Trophoblast cell (in vitro differentiated cells and primary cell): ENCODE results near the gene UTP25.

Experiments used
- DNase-seq, 2 donors: peaks; one replicate each; pipeline ENCODE4 v3.0.0-alpha.2; 2016
- H2AFZ ChIP-seq: 2 replicates; pipeline ENCODE4 v1.6.1; 2013; ENCODE audit warnings: low read length, moderate library complexity, mild to moderate bottlenecking; ENCODE audit not compliant: insufficient read depth, poor library complexity
- H2AK5ac ChIP-seq: 2 replicates; pipeline ENCODE4 v1.6.1; 2013; ENCODE audit warnings: mild to moderate bottlenecking, low read length
- H2BK120ac ChIP-seq: 2 replicates; pipeline ENCODE4 v1.6.1; 2013; ENCODE audit warnings: low read length, mild to moderate bottlenecking, moderate library complexity; ENCODE audit not compliant: insufficient read depth, poor library complexity
- H2BK12ac ChIP-seq: 2 replicates; pipeline ENCODE4 v1.6.1; 2013; ENCODE audit warnings: mild to moderate bottlenecking, low read length, moderate library complexity
- H2BK5ac ChIP-seq: 2 replicates; pipeline ENCODE4 v1.6.1; 2013; ENCODE audit warnings: low read length, low read depth, moderate library complexity, mild to moderate bottlenecking; ENCODE audit not compliant: poor library complexity
- H3K14ac ChIP-seq: 2 replicates; pipeline ENCODE4 v1.6.1; 2013; ENCODE audit warnings: mild to moderate bottlenecking, low read length
- H3K18ac ChIP-seq: 2 replicates; pipeline ENCODE4 v1.6.1; 2013; ENCODE audit warnings: mild to moderate bottlenecking, low read length
- H3K23ac ChIP-seq: 2 replicates; pipeline ENCODE4 v1.6.1; 2013; ENCODE audit warnings: low read length
- H3K27ac ChIP-seq: 2 replicates; pipeline ENCODE4 v1.5.1; 2013; ENCODE audit warnings: low read depth, mild to moderate bottlenecking, inconsistent platforms, low read length, moderate library complexity
- H3K27me3 ChIP-seq: 2 replicates; pipeline ENCODE4 v1.6.1; 2013; ENCODE audit warnings: inconsistent platforms, mild to moderate bottlenecking, low read length, moderate library complexity; ENCODE audit not compliant: insufficient read depth
- H3K36me3 ChIP-seq, 2 experiments: 1 replicate in 1 of 2; 2 replicates in 1 of 2; pipeline ENCODE4 v1.6.1; 2013; ENCODE audit warnings: low read length in 2 of 2, mild to moderate bottlenecking in 2 of 2, moderate library complexity in 1 of 2; ENCODE audit not compliant: insufficient read depth in 2 of 2, control insufficient read depth in 1 of 2
- H3K4ac ChIP-seq: 2 replicates; pipeline ENCODE4 v1.6.1; 2013; ENCODE audit warnings: low read depth, mild to moderate bottlenecking, low read length, moderate library complexity
- H3K4me1 ChIP-seq, 2 experiments: 1 replicate in 1 of 2; 2 replicates in 1 of 2; pipeline ENCODE4 v1.6.1; 2013; ENCODE audit warnings: low read length in 2 of 2, mild to moderate bottlenecking in 2 of 2, moderate library complexity in 1 of 2; ENCODE audit not compliant: insufficient read depth in 2 of 2, control insufficient read depth in 1 of 2
- H3K4me2 ChIP-seq: 2 replicates; pipeline ENCODE4 v1.6.1; 2013; ENCODE audit warnings: inconsistent platforms, mild to moderate bottlenecking, low read length, moderate library complexity
- H3K4me3 ChIP-seq: 2 replicates; pipeline ENCODE4 v1.5.1; 2013; ENCODE audit warnings: mild to moderate bottlenecking, low read depth, low read length, inconsistent platforms
- H3K79me1 ChIP-seq: one replicate; pipeline ENCODE4 v1.6.1; 2013; ENCODE audit warnings: low read length
- H3K79me2 ChIP-seq: 2 replicates; pipeline ENCODE4 v1.6.1; 2013; ENCODE audit warnings: low read length, mild to moderate bottlenecking; ENCODE audit not compliant: control insufficient read depth, insufficient read depth, poor library complexity
- H3K9ac ChIP-seq: 2 replicates; pipeline ENCODE4 v1.6.1; 2013; ENCODE audit warnings: mild to moderate bottlenecking, low read length
- H3K9me3 ChIP-seq: 2 replicates; pipeline ENCODE4 v1.6.1; 2013; ENCODE audit warnings: low read depth, mild to moderate bottlenecking, control low read depth, inconsistent platforms, low read length; ENCODE audit not compliant: insufficient read depth
- H4K12ac ChIP-seq: 2 replicates; pipeline ENCODE4 v1.6.1; 2013; ENCODE audit warnings: low read depth, mild to moderate bottlenecking, low read length, moderate library complexity
- H4K8ac ChIP-seq: 2 replicates; pipeline ENCODE4 v1.6.1; 2013; ENCODE audit warnings: low read depth, mild to moderate bottlenecking, low read length, moderate library complexity
- H4K91ac ChIP-seq: one replicate; pipeline ENCODE4 v1.6.1; 2013; ENCODE audit warnings: low read depth, mild to moderate bottlenecking, low read length, moderate library complexity
- WGBS: extraction: QIAGEN DNeasy Blood & Tissue Kit; methylation state at CpG from one replicate; pipeline ENCODE4 v1.1.7; 2013; ENCODE audit warnings: missing lambda C conversion rate; ENCODE audit not compliant: insufficient read length, insufficient coverage; ENCODE audit errors: extremely low coverage; 5-methylcytosine and 5-hydroxymethylcytosine counted together

Gene UTP25

DNA sequence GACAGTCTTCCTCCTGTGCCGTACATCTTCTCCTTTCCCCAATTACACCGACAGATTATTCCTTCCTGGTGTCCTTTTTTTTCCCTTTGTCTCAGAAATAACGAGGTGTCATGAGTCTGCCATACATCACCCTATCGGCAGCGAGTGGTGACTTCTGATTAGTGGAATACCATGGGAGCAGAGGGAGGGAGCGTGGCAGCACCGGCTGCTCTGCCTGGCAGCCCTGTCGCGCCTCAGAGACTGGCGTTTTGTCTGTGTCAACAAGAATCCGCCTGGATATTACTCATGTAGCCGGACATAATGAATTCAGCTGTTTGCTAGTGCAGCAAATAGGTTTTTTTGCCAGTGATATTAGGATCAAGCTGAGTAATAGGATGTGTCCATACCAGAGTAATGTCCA, 51.8 kb downstream of the UTP25 start:
- Histone ChIP-seq H3K79me2 (no peaks in the 10 kb centered on the region), H4K91ac (no peak overlapping the region), H3K79me1 (no peaks in the 10 kb centered on the region), H2AFZ (no peak overlapping the region), H3K18ac (no peak overlapping the region), H2BK120ac (no peak overlapping the region), H2AK5ac (no peak overlapping the region), H3K36me3 (no peaks in the 10 kb centered on the region), H4K8ac (no peak overlapping the region), H4K12ac (no peak overlapping the region), H3K4ac (no peak overlapping the region), H3K27ac (no peak overlapping the region), H3K27me3 (no peaks in the 10 kb centered on the region), H3K4me3 (no peak overlapping the region), H3K14ac (no peak overlapping the region), H3K4me2 (no peak overlapping the region), H3K4me1 (peaks cover 3 to 4% of the 10 kb centered on the region in 2 experiments), H2BK5ac (no peak overlapping the region), H3K9ac (no peak overlapping the region), H3K9me3 (no peaks in the 10 kb centered on the region), H2BK12ac (no peak overlapping the region), H3K23ac (no peak overlapping the region)
- DNase-seq, result no peak
- WGBS, result no CpG with 5 or more reads among the region's 12 CpGs

DNA sequence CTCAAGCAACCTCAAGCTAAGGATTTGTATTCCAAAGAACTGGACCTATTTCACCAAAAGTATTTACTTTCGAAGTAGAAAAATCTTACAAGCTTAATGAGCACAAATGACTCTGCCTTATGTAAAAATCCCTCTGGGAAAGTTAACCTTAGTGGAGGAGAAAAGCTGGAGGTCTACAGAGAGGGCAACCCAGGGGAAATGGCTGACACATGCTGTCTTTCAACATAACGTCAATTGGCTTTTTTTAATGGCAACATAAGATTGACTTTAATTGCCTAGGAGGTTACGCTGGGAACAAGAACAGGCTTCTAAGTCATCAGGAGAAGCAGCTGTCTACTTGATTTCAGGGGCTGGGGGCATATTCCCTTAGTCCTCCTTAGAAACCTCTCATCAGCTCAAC, 52.3 kb downstream of the UTP25 start:
- no peak overlapping the region for H2AK5ac ChIP-seq
- H3K9me3 ChIP-seq, result no peaks in the 10 kb centered on the region
- H2BK12ac ChIP-seq, result no peak overlapping the region
- WGBS, result no CpG with 5 or more reads among the region's 3 CpGs
- H2BK5ac ChIP-seq, result no peak overlapping the region
- H2BK120ac ChIP-seq, result no peak overlapping the region
- no peak overlapping the region for H3K4me2 ChIP-seq
- no peak overlapping the region for H3K4me3 ChIP-seq
- H4K8ac ChIP-seq, result no peak overlapping the region
- no peak overlapping the region for H3K27ac ChIP-seq
- H3K23ac ChIP-seq, result no peak overlapping the region
- no peak overlapping the region for H3K4ac ChIP-seq
- peaks cover 3 to 4% of the 10 kb centered on the region in 2 experiments for H3K4me1 ChIP-seq
- no peak overlapping the region for H3K18ac ChIP-seq
- no peaks in the 10 kb centered on the region for H3K36me3 ChIP-seq
- H3K27me3 ChIP-seq, result no peaks in the 10 kb centered on the region
- H2AFZ ChIP-seq, result no peak overlapping the region
- no peak overlapping the region for H4K12ac ChIP-seq
- no peak overlapping the region for H3K9ac ChIP-seq
- no peak overlapping the region for H3K14ac ChIP-seq
- no peaks in the 10 kb centered on the region for H3K79me2 ChIP-seq
- no peak for DNase-seq
- H3K79me1 ChIP-seq, result no peaks in the 10 kb centered on the region
- H4K91ac ChIP-seq, result no peak overlapping the region

DNA sequence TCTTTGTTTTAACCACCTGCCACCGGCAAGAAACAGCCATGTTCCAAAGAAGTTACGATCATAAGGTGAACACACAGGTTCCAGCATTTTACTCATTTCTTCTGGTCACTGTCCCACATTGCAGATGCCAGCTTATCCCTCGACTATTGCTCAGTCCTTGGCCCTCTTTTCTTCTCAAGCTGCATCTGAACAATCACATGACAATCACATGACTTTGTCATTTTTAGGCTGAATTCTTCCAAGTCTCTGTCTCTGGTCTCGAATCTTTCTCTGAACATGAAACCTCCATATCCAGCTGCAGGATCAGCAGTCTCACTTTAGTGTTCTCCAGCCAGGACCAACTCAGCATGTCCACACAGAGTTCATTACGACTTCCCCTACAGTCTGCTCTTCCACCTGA, 53.8 kb downstream of the UTP25 start:
- no peak overlapping the region for H2AFZ ChIP-seq
- no peak overlapping the region for H2AK5ac ChIP-seq
- no CpG with 5 or more reads among the region's 5 CpGs for WGBS
- no peak overlapping the region for H3K27ac ChIP-seq
- H3K4me2 ChIP-seq, result no peak overlapping the region
- H3K4ac ChIP-seq, result no peak overlapping the region
- H4K8ac ChIP-seq, result no peak overlapping the region
- no peak overlapping the region for H2BK12ac ChIP-seq
- H3K4me1 ChIP-seq, result peaks cover 3 to 4% of the 10 kb centered on the region in 2 experiments
- no peak overlapping the region for H3K4me3 ChIP-seq
- H3K23ac ChIP-seq, result no peak overlapping the region
- no peak overlapping the region for H2BK120ac ChIP-seq
- H3K9me3 ChIP-seq, result no peaks in the 10 kb centered on the region
- H3K9ac ChIP-seq, result no peak overlapping the region
- H3K14ac ChIP-seq, result no peak overlapping the region
- H4K12ac ChIP-seq, result no peak overlapping the region
- no peak overlapping the region for H4K91ac ChIP-seq
- H3K36me3 ChIP-seq, result no peaks in the 10 kb centered on the region
- H3K18ac ChIP-seq, result no peak overlapping the region
- H2BK5ac ChIP-seq, result no peak overlapping the region
- H3K27me3 ChIP-seq, result no peaks in the 10 kb centered on the region
- DNase-seq, result no peak
- no peaks in the 10 kb centered on the region for H3K79me1 ChIP-seq
- H3K79me2 ChIP-seq, result no peaks in the 10 kb centered on the region

DNA sequence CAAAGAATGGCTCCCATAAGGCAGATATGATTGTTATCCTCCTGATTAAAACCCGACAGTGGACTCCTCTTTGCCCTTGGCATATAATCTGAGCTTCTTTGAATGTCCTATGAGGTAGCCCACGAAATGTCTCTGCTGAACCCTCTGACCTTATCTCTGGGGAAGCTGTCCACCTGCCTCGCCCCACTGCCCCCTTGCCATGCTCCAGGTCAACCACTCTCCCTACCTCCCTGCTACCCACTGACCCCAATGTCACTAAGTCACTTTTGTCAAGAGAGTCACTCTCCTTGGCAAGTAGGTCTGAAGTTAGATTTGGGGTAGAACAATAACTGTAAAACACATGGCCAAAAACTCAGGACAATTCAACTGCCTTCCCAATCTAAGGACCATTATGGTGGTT, 54.5 kb downstream of the UTP25 start:
- no peak overlapping the region for H4K12ac ChIP-seq
- H3K9ac ChIP-seq, result no peak overlapping the region
- H3K18ac ChIP-seq, result no peak overlapping the region
- no peak overlapping the region for H2AFZ ChIP-seq
- H3K27ac ChIP-seq, result no peak overlapping the region
- H4K91ac ChIP-seq, result no peak overlapping the region
- no peak overlapping the region for H2AK5ac ChIP-seq
- H3K4me3 ChIP-seq, result no peak overlapping the region
- H3K79me1 ChIP-seq, result no peaks in the 10 kb centered on the region
- H3K4ac ChIP-seq, result no peak overlapping the region
- H3K9me3 ChIP-seq, result peaks cover 2% of the 10 kb centered on the region
- no peak overlapping the region for H3K4me2 ChIP-seq
- no peak overlapping the region for H2BK120ac ChIP-seq
- WGBS, result no CpG with 5 or more reads among the region's 3 CpGs
- H3K14ac ChIP-seq, result no peak overlapping the region
- no peak overlapping the region for H2BK5ac ChIP-seq
- H4K8ac ChIP-seq, result no peak overlapping the region
- H3K4me1 ChIP-seq, result peaks cover 3 to 4% of the 10 kb centered on the region in 2 experiments
- H3K27me3 ChIP-seq, result no peaks in the 10 kb centered on the region
- H3K23ac ChIP-seq, result no peak overlapping the region
- no peak for DNase-seq
- no peaks in the 10 kb centered on the region for H3K79me2 ChIP-seq
- no peaks in the 10 kb centered on the region for H3K36me3 ChIP-seq
- H2BK12ac ChIP-seq, result no peak overlapping the region
